Body of pancreas (tissue), 4 donors: ENCODE data around the gene FOLR2. TPM values are rescaled to one million over a fixed set of nuclear protein-coding genes. Genes with fewer than 3 reads are reported as not detected.

Source experiments
- ATAC-seq: fragments of 150-250 bp; one replicate; pipeline ENCODE4 v1.9.1; 2016
- DNase-seq, 4 donors: peaks; one replicate each; pipeline ENCODE4 v3.0.0-alpha.2; 2019
- H3K27ac ChIP-seq, 4 donors: fragments of 200-600 bp; sonication (generic); 1 replicate in 3 of 4; 2 replicates in 1 of 4; pipeline versions ENCODE4 v1.5.1 to v1.6.1; 2016 to 2019; ENCODE audit warnings: mild to moderate bottlenecking in 1 of 4, mixed read lengths in 1 of 4, moderate library complexity in 1 of 4
- H3K27me3 ChIP-seq, 2 donors: fragments of 200-600 bp; sonication (generic); one replicate each; pipeline ENCODE4 v1.6.0; 2016; ENCODE audit warnings: mild to moderate bottlenecking in 1 of 2
- H3K36me3 ChIP-seq, 2 donors: fragments of 200-600 bp; sonication (generic); replicated peaks in 1 of 2; 2 replicates each; pipeline ENCODE4 v1.5.1; 2016; ENCODE audit warnings: low read depth in 2 of 2; ENCODE audit not compliant: insufficient read depth in 1 of 2
- H3K4me1 ChIP-seq: fragments of 200-600 bp; sonication (generic); one replicate; pipeline ENCODE4 v1.6.0; 2016
- H3K4me3 ChIP-seq, 2 donors: fragments of 200-600 bp; sonication (generic); 1 replicate in 1 of 2; 2 replicates in 1 of 2; pipeline ENCODE4 v1.5.1; 2016 to 2019
- H3K9me3 ChIP-seq, 3 donors: fragments of 200-600 bp; sonication (generic); 1 replicate in 2 of 3; 2 replicates in 1 of 3; pipeline ENCODE4 v1.5.1; 2016
- CTCF ChIP-seq, 7 experiments: fragments of 450-650 bp in 4 of 7; fragments of 200-600 bp in 3 of 7; sonication (generic) in 3 of 7; IDR thresholded peaks; one replicate each; pipeline ENCODE4 v1.5.1; 2016 to 2019; ENCODE audit warnings: antibody characterized with exemption in 7 of 7
- POLR2A ChIP-seq, 3 donors: fragments of 450-650 bp; IDR thresholded peaks; one replicate each; pipeline ENCODE4 v1.6.1; 2016; ENCODE audit warnings: antibody characterized with exemption in 3 of 3, mild to moderate bottlenecking in 2 of 3
- WGBS, 2 donors: methylation state at CpG; one replicate each; pipeline ENCODE4 v1.1.5; 2017; 5-methylcytosine and 5-hydroxymethylcytosine counted together
- intact Hi-C: fragments of 100-400 bp; cut with DNase I; formaldehyde crosslinking; loops from one replicate; pipeline ENCODE4 v1.15.1; 2023
- total RNA-seq, 2 donors: library from RNA; depleted of rRNA; stranded (reverse); fragments of >200 nt; gene quantifications; one replicate each; pipeline ENCODE4 v1.1.0, GENCODE V29; 2016

Gene FOLR2
- total RNA-seq, 2 donors from 2014 or later = 11.4 to 49.1 TPM

DNA sequence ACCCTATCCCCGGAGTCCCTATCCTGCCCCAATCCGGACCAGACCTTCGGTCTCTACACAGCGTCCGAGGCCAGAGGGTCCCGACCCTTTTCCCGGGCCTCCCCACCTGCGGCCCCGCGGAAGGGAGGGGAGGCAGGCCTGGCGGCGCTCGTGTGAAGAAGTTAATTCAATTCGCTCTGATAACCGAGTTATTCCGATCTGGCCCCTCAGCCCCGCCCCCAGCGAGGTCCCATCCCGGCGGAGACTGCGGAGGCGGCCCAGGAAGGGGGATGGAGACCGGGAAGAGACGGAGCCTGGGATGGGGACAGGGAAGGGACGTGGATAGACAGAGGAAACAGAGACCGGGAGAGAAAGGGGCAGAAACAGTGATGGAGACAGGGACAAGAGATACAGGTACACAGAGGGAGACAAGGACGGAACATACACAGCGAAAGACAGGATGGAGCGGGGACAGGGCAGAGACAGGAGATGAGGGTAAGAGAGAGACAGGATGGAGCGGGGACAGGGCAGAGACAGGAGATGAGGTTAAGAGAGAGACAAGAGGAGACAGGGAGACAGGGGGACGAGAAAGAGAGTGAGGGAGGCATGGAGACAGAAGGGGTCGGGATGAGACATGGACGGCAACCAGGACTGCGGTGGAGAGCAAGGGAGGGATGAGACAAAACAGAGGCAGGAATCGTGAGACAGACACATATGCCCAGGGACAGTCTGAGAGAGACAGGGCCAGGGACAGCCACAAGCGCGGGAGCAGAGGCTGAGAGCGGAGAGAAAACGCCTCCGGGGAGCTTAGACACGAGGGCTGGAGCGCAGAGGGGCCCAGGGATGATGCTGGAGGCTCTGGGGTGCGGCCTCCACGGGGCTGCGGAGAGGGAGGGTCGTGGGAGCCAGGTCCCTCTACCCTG is 28.0 kb downstream of the FOLR2 start:
- TF ChIP-seq POLR2A (IDR thresholded peaks at IDR 0.05) = no peak
- no peak for TF ChIP-seq CTCF (IDR thresholded peaks at IDR 0.05)
- Histone ChIP-seq H3K9me3 (no peaks in the 10 kb centered on the region), H3K4me3 (no peak overlapping the region), H3K27ac (no peak overlapping the region), H3K4me1 (peaks cover 21% of the 10 kb centered on the region), H3K36me3 (no peaks in the 10 kb centered on the region), H3K27me3 (peaks cover 0 to 40% of the 10 kb centered on the region in 2 donors)
- WGBS, 2 donors = 10 to 15% methylated on average over 37 to 46 of the region's 46 CpGs
- DNase-seq (no peak), ATAC-seq (no peak)
- intact Hi-C loops = no loop called here

DNA sequence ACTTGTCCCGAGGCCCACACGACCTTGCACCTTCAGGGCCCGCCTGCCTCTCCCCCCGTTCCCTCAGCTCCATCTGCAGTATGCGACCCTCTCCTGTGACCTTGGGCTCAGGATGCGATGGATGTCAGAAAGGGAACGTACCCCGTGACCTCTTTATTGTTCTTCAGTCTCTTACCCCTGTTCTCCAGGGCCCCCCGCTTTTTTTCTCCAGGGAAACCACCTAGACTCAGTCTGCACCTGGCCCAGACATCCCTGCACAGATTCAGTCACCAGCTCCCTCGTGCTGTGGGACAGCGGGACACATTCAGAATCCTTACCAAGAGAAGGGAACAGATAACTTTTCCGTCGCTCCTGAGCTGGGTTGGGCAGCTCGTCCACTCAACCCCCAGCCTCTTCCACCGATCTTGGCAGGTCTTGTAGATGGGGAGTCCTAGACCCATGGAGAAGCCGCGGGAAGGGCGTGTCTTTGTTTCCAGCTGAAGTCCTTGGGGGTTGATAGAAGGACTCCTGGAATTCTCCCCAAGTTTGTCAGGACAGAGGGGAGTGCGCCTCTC is 28.7 kb downstream of the FOLR2 start:
- DNase-seq (no peak), ATAC-seq (no peak)
- Histone ChIP-seq H3K27me3 (peaks cover 0 to 36% of the 10 kb centered on the region in 2 donors), H3K4me3 (no peak overlapping the region), H3K36me3 (no peaks in the 10 kb centered on the region), H3K4me1 (peaks cover 13% of the 10 kb centered on the region), H3K9me3 (no peaks in the 10 kb centered on the region), H3K27ac (no peak overlapping the region)
- WGBS, 2 donors = 15 to 20% methylated on average over 17 to 19 of the region's 19 CpGs
- intact Hi-C loops = no loop called here
- TF ChIP-seq POLR2A (IDR thresholded peaks at IDR 0.05) (no peak), CTCF (IDR thresholded peaks at IDR 0.05) (no peak)

- TF ChIP-seq POLR2A (IDR thresholded peaks at IDR 0.05) = no peak
- TF ChIP-seq CTCF (IDR thresholded peaks at IDR 0.05) = no peak
- DNase-seq = no peak
- 22 to 35% methylated on average over 2 of the region's 2 CpGs for WGBS, 2 donors
- H3K36me3 ChIP-seq = no peaks in the 10 kb centered on the region
- peaks cover 0 to 24% of the 10 kb centered on the region in 2 donors for H3K27me3 ChIP-seq
- H3K9me3 ChIP-seq = no peaks in the 10 kb centered on the region
- intact Hi-C loops = no loop called here
- ATAC-seq = no peak
- no peak overlapping the region for H3K4me3 ChIP-seq
- peaks cover 7% of the 10 kb centered on the region for H3K4me1 ChIP-seq
- H3K27ac ChIP-seq = no peak overlapping the region
Measured at GRCh38 chr11:72247584-72247983, 31.0 kb downstream of the FOLR2 start.

GRCh38 chr11:72249961-72250360 is 33.4 kb downstream of the FOLR2 start:
- Histone ChIP-seq H3K4me1 (no peaks in the 10 kb centered on the region), H3K27ac (no peak overlapping the region), H3K9me3 (no peaks in the 10 kb centered on the region), H3K4me3 (no peak overlapping the region), H3K36me3 (no peaks in the 10 kb centered on the region), H3K27me3 (peaks cover 0 to 2% of the 10 kb centered on the region in 2 donors)
- WGBS, 2 donors = 77 to 83% methylated on average over 5 of the region's 5 CpGs
- TF ChIP-seq POLR2A (IDR thresholded peaks at IDR 0.05) = no peak
- TF ChIP-seq CTCF (IDR thresholded peaks at IDR 0.05) = no peak
- intact Hi-C loops = no loop called here
- ATAC-seq = no peak
- DNase-seq = no peak
